CD8-positive, alpha-beta memory T cell (primary cell): Measurements from ENCODE around the gene PLA2G15. TPM values are rescaled to one million over a fixed set of nuclear protein-coding genes. Genes with fewer than 3 reads are reported as not detected.
A peak's percentile ranks its signal among the peaks of the same experiment; 100 is the strongest.

ENCODE experiments used
- CTCF ChIA-PET: fragments of 350-600 bp; sonication (Branson Sonifier 250); formaldehyde crosslinking; loops from one replicate; lab custom pipeline; 2021; ENCODE audit warnings: antibody characterized with exemption; lab: Charles Lee
- POLR2A ChIA-PET: fragments of 350-600 bp; sonication (Branson Sonifier 250); formaldehyde crosslinking; loops from one replicate; lab custom pipeline; 2021; ENCODE audit warnings: antibody characterized with exemption; lab: Charles Lee
- DNase-seq, 5 donors: peaks; one replicate each; pipeline versions ENCODE4 v3.0.0 to v3.0.0-alpha.2; 2020 to 2022; ENCODE audit warnings: mixed read lengths in 1 of 5
- H3K27ac ChIP-seq: one replicate; pipeline ENCODE4 v1.7.0; 2013; ENCODE audit warnings: low read depth, mild to moderate bottlenecking, low read length, moderate library complexity
- H3K27me3 ChIP-seq: 2 replicates; pipeline ENCODE4 v1.7.0; 2013; ENCODE audit warnings: low read length, mild to moderate bottlenecking; ENCODE audit not compliant: insufficient read depth, poor library complexity, severe bottlenecking
- H3K36me3 ChIP-seq: 2 replicates; pipeline ENCODE4 v1.7.0; 2013; ENCODE audit warnings: mild to moderate bottlenecking, low read length, moderate library complexity; ENCODE audit not compliant: insufficient read depth
- H3K4me1 ChIP-seq: 2 replicates; pipeline ENCODE4 v1.7.0; 2013; ENCODE audit warnings: mild to moderate bottlenecking, low read length, moderate library complexity; ENCODE audit not compliant: insufficient read depth
- H3K4me3 ChIP-seq: 2 replicates; pipeline ENCODE4 v1.7.0; 2013; ENCODE audit warnings: mild to moderate bottlenecking, low read length
- H3K9me3 ChIP-seq: 2 replicates; pipeline ENCODE4 v1.7.0; 2013; ENCODE audit warnings: mild to moderate bottlenecking, low read length
- H3K27ac Mint-ChIP-seq, 8 donors: one replicate each; pipeline ENCODE4 v1.8.0; 2020 to 2021; ENCODE audit warnings: mixed read lengths in 8 of 8, mild to moderate bottlenecking in 6 of 8, inconsistent platforms in 3 of 8, moderate library complexity in 3 of 8
- H3K27me3 Mint-ChIP-seq, 2 donors: one replicate each; pipeline ENCODE4 v1.8.0; 2020 to 2021; ENCODE audit warnings: mixed read lengths in 2 of 2, mild to moderate bottlenecking in 1 of 2, moderate library complexity in 1 of 2
- H3K36me3 Mint-ChIP-seq, 3 donors: one replicate each; pipeline ENCODE4 v1.8.0; 2020 to 2021; ENCODE audit warnings: mixed read lengths in 3 of 3, inconsistent platforms in 1 of 3, mild to moderate bottlenecking in 1 of 3
- H3K4me1 Mint-ChIP-seq, 3 donors: one replicate each; pipeline ENCODE4 v1.8.0; 2020 to 2021; ENCODE audit warnings: mixed read lengths in 3 of 3, inconsistent platforms in 1 of 3, mild to moderate bottlenecking in 1 of 3
- H3K4me3 Mint-ChIP-seq, 7 donors: one replicate each; pipeline ENCODE4 v1.8.0; 2020 to 2021; ENCODE audit warnings: mixed read lengths in 7 of 7, mild to moderate bottlenecking in 6 of 7, moderate library complexity in 4 of 7, inconsistent platforms in 2 of 7
- H3K9me3 Mint-ChIP-seq, 5 donors: one replicate each; pipeline ENCODE4 v1.8.0; 2020 to 2022; ENCODE audit warnings: mixed read lengths in 5 of 5, mild to moderate bottlenecking in 3 of 5, moderate library complexity in 2 of 5, inconsistent platforms in 1 of 5
- polyA plus RNA-seq: library from polyadenylated mRNA; unstranded; fragments of 300-500 nt; fragmentation: Illumina TruSeq; gene quantifications from one replicate; pipeline ENCODE4 v1.2.3, GENCODE V29; 2021
- total RNA-seq, 2 experiments: library from RNA; stranded (reverse); gene quantifications; one replicate each; pipeline ENCODE4 v1.2.3, GENCODE V29; 2021

Gene PLA2G15
- total and polyA plus RNA-seq, 3 experiments from 2014 or later = 9.0 to 11.0 (median 9.4) TPM

- peaks cover 6 to 75% (median 23%) of the 10 kb centered on the region in 3 donors for H3K36me3 Mint-ChIP-seq
- H3K27ac Mint-ChIP-seq = peak overlapping the region; percentile 84 to 98 (median 92)
Measured at GRCh38 chr16:68290450-68290849, 45.3 kb downstream of the PLA2G15 start.

DNA sequence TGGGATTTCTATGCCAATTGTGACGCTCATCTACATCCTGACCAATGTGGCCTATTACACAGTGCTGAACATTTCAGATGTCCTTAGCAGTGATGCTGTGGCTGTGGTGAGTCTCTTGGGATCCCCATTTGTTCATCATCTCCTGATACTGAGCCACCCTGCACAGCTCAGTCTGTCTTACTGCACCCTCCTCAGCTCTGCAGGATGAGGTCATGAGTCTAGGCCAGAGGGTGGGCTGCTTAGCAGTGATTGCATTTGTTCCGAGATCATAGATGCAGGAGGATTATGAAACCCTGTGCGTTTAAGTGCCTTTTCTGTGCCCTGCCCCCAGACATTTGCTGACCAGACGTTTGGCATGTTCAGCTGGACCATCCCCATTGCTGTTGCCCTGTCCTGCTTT, 46.1 kb downstream of the PLA2G15 start:
- Mint-ChIP-seq H3K27me3 (no peaks in the 10 kb centered on the region), H3K4me1 (peaks cover 69 to 80% (median 69%) of the 10 kb centered on the region in 3 donors), H3K27ac (peak overlapping the region; percentile 79 to 98 (median 87)), H3K4me3 (peak overlapping the region in 4 of 7 donors; percentile 44 to 70 (median 57)), H3K9me3 (no peaks in the 10 kb centered on the region), H3K36me3 (peaks cover 6 to 81% (median 23%) of the 10 kb centered on the region in 3 donors)
- no peak for DNase-seq
- peaks cover 67% of the 10 kb centered on the region for H3K4me1 ChIP-seq
- no peaks in the 10 kb centered on the region for H3K9me3 ChIP-seq
- H3K27ac ChIP-seq = peak overlapping the region; percentile 21
- H3K36me3 ChIP-seq = peaks cover 44% of the 10 kb centered on the region
- ChIA-PET POLR2A (interaction anchor here (0.9 to 1.1 kb wide), 2 partner anchors 9 to 22 kb away, joined by 3 to 6 read pairs; no protein-coding TSS in a partner anchor), CTCF (interaction anchor here (0.9 to 22.1 kb wide), 4 partner anchors 9 to 408 kb away, joined by 3 to 319 read pairs (median 4); partner anchors contain the start of genes PRMT7, SLC7A6 and SLC7A6OS)
- no peaks in the 10 kb centered on the region for H3K27me3 ChIP-seq
- H3K4me3 ChIP-seq = no peak overlapping the region

More at GRCh38 chr16:68290450-68290849, 45.3 kb downstream of the PLA2G15 start:
- H3K9me3 Mint-ChIP-seq = no peaks in the 10 kb centered on the region
- Histone ChIP-seq H3K4me3 (peak overlapping the region; percentile 19), H3K9me3 (no peaks in the 10 kb centered on the region), H3K27ac (peak overlapping the region; percentile 35), H3K4me1 (peaks cover 75% of the 10 kb centered on the region), H3K36me3 (peaks cover 37% of the 10 kb centered on the region), H3K27me3 (no peaks in the 10 kb centered on the region)
- no peaks in the 10 kb centered on the region for H3K27me3 Mint-ChIP-seq
- CTCF ChIA-PET = interaction anchor here (1.1 to 22.1 kb wide), 6 partner anchors 20 to 407 kb away, joined by 3 to 319 read pairs (median 4); partner anchors contain the start of genes PRMT7, SLC7A6 and SLC7A6OS
- no peak for DNase-seq
- H3K4me1 Mint-ChIP-seq = peaks cover 76 to 88% (median 77%) of the 10 kb centered on the region in 3 donors
- POLR2A ChIA-PET = interaction anchor here (0.5 to 1.6 kb wide), 6 partner anchors 14 to 29 kb away, joined by 3 to 6 read pairs (median 4); partner anchors contain the start of genes PRMT7, SLC7A6 and SLC7A6OS
- H3K4me3 Mint-ChIP-seq = peak overlapping the region in 6 of 7 donors; percentile 18 to 71 (median 54)

DNA sequence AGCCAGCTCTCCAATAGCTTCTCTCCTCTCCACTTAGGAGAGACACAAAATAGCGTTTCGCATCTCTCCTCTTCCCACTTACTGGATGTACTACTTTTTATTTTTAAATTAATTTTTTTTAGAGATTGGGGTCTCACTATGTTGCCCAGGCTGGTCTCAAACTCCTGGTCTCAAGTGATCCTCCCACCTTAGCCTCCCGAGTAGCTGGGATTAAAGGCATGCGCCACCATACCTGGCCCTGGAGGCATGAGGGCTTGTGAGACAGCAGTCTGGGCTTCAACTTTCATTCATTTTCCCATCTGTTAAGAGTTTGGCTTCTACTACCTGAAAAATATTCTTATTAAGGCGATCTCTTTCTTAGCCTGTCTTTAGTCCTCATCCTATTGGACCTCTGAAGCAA, 47.3 kb downstream of the PLA2G15 start:
- Histone ChIP-seq H3K4me3 (no peak overlapping the region), H3K27me3 (no peaks in the 10 kb centered on the region), H3K27ac (no peak overlapping the region), H3K36me3 (peaks cover 54% of the 10 kb centered on the region), H3K4me1 (peaks cover 55% of the 10 kb centered on the region), H3K9me3 (no peaks in the 10 kb centered on the region)
- ChIA-PET CTCF (interaction anchor here (1.6 kb wide), 1 partner anchor 18 kb away, joined by 3 read pairs; the partner anchor contains the start of genes PRMT7 and SLC7A6OS), POLR2A (interaction anchor here (0.6 to 0.9 kb wide), 2 partner anchors 8 to 224 kb away, joined by 3 to 6 read pairs; no protein-coding TSS in a partner anchor)
- peaks cover 6 to 84% (median 23%) of the 10 kb centered on the region in 3 donors for H3K36me3 Mint-ChIP-seq
- peak overlapping the region in 2 of 7 donors; percentile 16 to 70 for H3K4me3 Mint-ChIP-seq
- peak overlapping the region; percentile 82 to 98 (median 90) for H3K27ac Mint-ChIP-seq
- DNase-seq = no peak
- no peaks in the 10 kb centered on the region for H3K27me3 Mint-ChIP-seq
- peaks cover 57 to 68% (median 62%) of the 10 kb centered on the region in 3 donors for H3K4me1 Mint-ChIP-seq
- no peaks in the 10 kb centered on the region for H3K9me3 Mint-ChIP-seq

DNA sequence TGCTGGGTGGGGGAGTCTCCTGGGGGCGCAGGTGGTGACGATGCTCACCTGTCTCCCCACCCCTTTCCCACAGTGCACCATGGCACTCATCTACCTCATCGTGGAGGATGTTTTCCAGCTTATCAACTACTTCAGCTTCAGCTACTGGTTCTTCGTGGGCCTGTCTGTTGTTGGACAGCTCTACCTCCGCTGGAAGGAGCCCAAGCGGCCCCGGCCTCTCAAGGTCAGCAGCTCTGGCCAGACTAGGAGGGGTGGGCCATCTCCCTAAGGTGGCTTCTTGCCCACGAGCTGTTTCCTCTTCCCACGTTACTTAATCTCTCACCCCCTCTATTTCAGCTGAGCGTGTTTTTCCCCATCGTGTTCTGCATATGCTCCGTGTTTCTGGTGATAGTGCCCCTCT, 51.1 kb downstream of the PLA2G15 start:
- Mint-ChIP-seq H3K4me3 (no peak overlapping the region), H3K36me3 (peaks cover 3 to 94% (median 17%) of the 10 kb centered on the region in 3 donors), H3K9me3 (no peaks in the 10 kb centered on the region), H3K27me3 (no peaks in the 10 kb centered on the region), H3K27ac (peak overlapping the region in 4 of 8 donors; percentile 42 to 70 (median 64)), H3K4me1 (peaks cover 27 to 50% (median 28%) of the 10 kb centered on the region in 3 donors)
- ChIA-PET CTCF (interaction anchor here (1.5 to 4.9 kb wide), 2 partner anchors 11 to 34 kb away, joined by 4 to 41 read pairs; partner anchors contain the start of gene SLC7A6), POLR2A (interaction anchor here (1.1 to 1.3 kb wide), 2 partner anchors 10 to 12 kb away, joined by 3 read pairs; no protein-coding TSS in a partner anchor)
- H3K4me1 ChIP-seq = peaks cover 17% of the 10 kb centered on the region
- no peak for DNase-seq
- H3K27me3 ChIP-seq = no peaks in the 10 kb centered on the region
- no peak overlapping the region for H3K4me3 ChIP-seq
- peaks cover 71% of the 10 kb centered on the region for H3K36me3 ChIP-seq
- no peak overlapping the region for H3K27ac ChIP-seq
- no peaks in the 10 kb centered on the region for H3K9me3 ChIP-seq

- H3K4me3 ChIP-seq = no peak overlapping the region
- peak overlapping the region in 6 of 8 donors; percentile 17 to 88 (median 64) for H3K27ac Mint-ChIP-seq
- no peaks in the 10 kb centered on the region for H3K9me3 ChIP-seq
- H3K27me3 ChIP-seq = no peaks in the 10 kb centered on the region
- H3K27me3 Mint-ChIP-seq = no peaks in the 10 kb centered on the region
- peaks cover 23 to 49% (median 24%) of the 10 kb centered on the region in 3 donors for H3K4me1 Mint-ChIP-seq
- no peak overlapping the region for H3K27ac ChIP-seq
- H3K4me3 Mint-ChIP-seq = no peak overlapping the region
- DNase-seq = no peak
- H3K9me3 Mint-ChIP-seq = no peaks in the 10 kb centered on the region
- peaks cover 6 to 94% (median 17%) of the 10 kb centered on the region in 3 donors for H3K36me3 Mint-ChIP-seq
- POLR2A ChIA-PET = interaction anchor here (0.6 to 1.3 kb wide), 3 partner anchors 11 to 21 kb away, joined by 3 read pairs; no protein-coding TSS in a partner anchor
- H3K4me1 ChIP-seq = peaks cover 13% of the 10 kb centered on the region
- CTCF ChIA-PET = interaction anchor here (1.5 to 4.9 kb wide), 2 partner anchors 11 to 34 kb away, joined by 4 to 41 read pairs; partner anchors contain the start of gene SLC7A6
- peaks cover 69% of the 10 kb centered on the region for H3K36me3 ChIP-seq
Measured at GRCh38 chr16:68296693-68297092, 51.5 kb downstream of the PLA2G15 start.

DNA sequence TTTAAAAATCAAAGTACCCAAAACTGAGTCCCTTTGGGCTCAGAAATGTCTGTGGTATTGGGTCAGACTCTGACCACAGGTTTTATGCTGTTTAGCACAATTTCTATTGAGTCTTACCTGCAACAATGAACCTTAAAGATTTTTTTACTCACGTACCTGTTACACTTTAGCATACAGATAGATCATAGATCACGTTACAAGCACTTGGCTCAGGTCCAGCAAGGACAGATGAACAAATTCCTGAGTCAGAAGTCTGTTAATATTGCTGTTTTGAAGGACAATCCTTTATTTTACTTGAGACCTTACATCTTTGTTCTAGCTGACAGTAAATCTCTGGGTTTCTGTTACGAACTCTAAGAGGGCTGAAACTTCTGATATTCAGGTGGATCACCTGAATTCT, 52.7 kb downstream of the PLA2G15 start:
- DNase-seq = no peak
- H3K27me3 ChIP-seq = no peaks in the 10 kb centered on the region
- H3K9me3 ChIP-seq = no peaks in the 10 kb centered on the region
- H3K4me3 ChIP-seq = no peak overlapping the region
- no peaks in the 10 kb centered on the region for H3K27me3 Mint-ChIP-seq
- peaks cover under 1% of the 10 kb centered on the region for H3K4me1 ChIP-seq
- CTCF ChIA-PET = interaction anchor here (1.1 to 4.9 kb wide), 2 partner anchors 34 to 35 kb away, joined by 5 to 41 read pairs; partner anchors contain the start of gene SLC7A6
- peaks cover 78% of the 10 kb centered on the region for H3K36me3 ChIP-seq
- peak overlapping the region in 5 of 8 donors; percentile 31 to 87 (median 46) for H3K27ac Mint-ChIP-seq
- no peaks in the 10 kb centered on the region for H3K9me3 Mint-ChIP-seq
- H3K4me1 Mint-ChIP-seq = peaks cover 12 to 40% (median 17%) of the 10 kb centered on the region in 3 donors
- no peak overlapping the region for H3K4me3 Mint-ChIP-seq
- H3K36me3 Mint-ChIP-seq = peaks cover 7 to 94% (median 22%) of the 10 kb centered on the region in 3 donors
- no peak overlapping the region for H3K27ac ChIP-seq
- POLR2A ChIA-PET = no interaction called here

DNA sequence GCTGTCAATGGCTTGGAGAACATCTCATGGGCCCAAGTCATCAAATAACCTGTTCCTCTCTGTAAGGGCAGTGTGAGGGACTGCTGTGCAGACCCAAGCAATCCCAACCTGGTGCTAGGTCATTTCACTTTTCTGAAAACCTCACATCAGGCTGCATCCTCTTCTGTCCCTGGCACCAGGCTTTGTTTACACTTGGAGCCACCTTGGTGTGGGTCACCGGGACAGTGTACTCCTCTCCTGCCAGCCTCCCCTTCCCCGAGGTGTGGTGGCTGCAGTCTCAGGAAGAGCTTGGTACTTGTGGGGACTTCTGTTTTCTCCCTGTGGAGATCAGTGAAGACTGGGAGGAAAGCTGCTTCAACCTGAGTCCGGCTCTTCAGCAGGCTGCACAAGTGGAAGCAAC, 53.1 kb downstream of the PLA2G15 start:
- no peaks in the 10 kb centered on the region for H3K27me3 Mint-ChIP-seq
- no peak overlapping the region for H3K4me3 ChIP-seq
- H3K9me3 ChIP-seq = no peaks in the 10 kb centered on the region
- peak overlapping the region in 5 of 8 donors; percentile 31 to 87 (median 46) for H3K27ac Mint-ChIP-seq
- peaks cover 79% of the 10 kb centered on the region for H3K36me3 ChIP-seq
- POLR2A ChIA-PET = no interaction called here
- no peaks in the 10 kb centered on the region for H3K4me1 ChIP-seq
- H3K36me3 Mint-ChIP-seq = peaks cover 6 to 94% (median 22%) of the 10 kb centered on the region in 3 donors
- H3K4me3 Mint-ChIP-seq = no peak overlapping the region
- CTCF ChIA-PET = interaction anchor here (1.1 kb wide), 1 partner anchor 35 kb away, joined by 5 read pairs; the partner anchor contains the start of gene SLC7A6
- no peak for DNase-seq
- no peaks in the 10 kb centered on the region for H3K9me3 Mint-ChIP-seq
- H3K4me1 Mint-ChIP-seq = peaks cover 11 to 38% (median 15%) of the 10 kb centered on the region in 3 donors
- H3K27ac ChIP-seq = no peak overlapping the region
- no peaks in the 10 kb centered on the region for H3K27me3 ChIP-seq
